HCT116 (cell line): ENCODE results near the gene FUCA2. TPM values are rescaled to one million over a fixed set of nuclear protein-coding genes. Genes with fewer than 3 reads are reported as not detected.

Source experiments
- ATAC-seq: fragments of 200-7000 bp; cut with Tn5 transposase; 2 replicates; pipeline ENCODE4 v1.9.1; 2020; ENCODE audit warnings: mild to moderate bottlenecking, moderate library complexity
- BruUV-seq: library from RNA; stranded (reverse); fragments of 400-500 nt; replicated peaks from 2 replicates; lab custom pipeline; 2021; lab: Mats Ljungman, UMichigan
- CTCF ChIA-PET: fragments of 300-600 bp; sonication (Branson Sonifier 250); formaldehyde crosslinking; loops from one replicate; lab custom pipeline; 2021; ENCODE audit warnings: antibody characterized with exemption; lab: Charles Lee
- POLR2A ChIA-PET: fragments of 300-600, 350-600 bp; sonication (Branson Sonifier 250); formaldehyde crosslinking; loops from one replicate; lab custom pipeline; 2021; ENCODE audit warnings: antibody characterized with exemption; lab: Charles Lee
- RAD21 ChIA-PET, 2 experiments: fragments of 300-600 bp; sonication (Branson Sonifier 250); formaldehyde crosslinking; loops; one replicate each; lab custom pipeline; 2023; ENCODE audit warnings: low total read pairs in 2 of 2; ENCODE audit not compliant: uncharacterized antibody in 2 of 2, unreplicated experiment in 2 of 2, low non-redundant PET in 1 of 2; lab: Charles Lee
- DNase-seq: peaks from one replicate; pipeline ENCODE4 v3.0.0-alpha.2; 2010; ENCODE audit warnings: low read depth, low spot score
- H2AFZ ChIP-seq: fragments of 200-600 bp; shearing (Covaris generic), sonication (generic); 2 replicates; pipeline ENCODE4 v1.6.1; 2017; ENCODE audit warnings: low read depth, mixed run types, mixed read lengths, antibody characterized with exemption, low read length; ENCODE audit not compliant: poor library complexity, severe bottlenecking
- H3K27ac ChIP-seq: 2 replicates; pipeline ENCODE4 v1.5.1; 2012; ENCODE audit warnings: low read depth, low read length
- H3K27me3 ChIP-seq: fragments of 200-600 bp; sonication (generic); 2 replicates; pipeline ENCODE4 v1.6.1; 2016; ENCODE audit warnings: mixed run types, low read length, mixed read lengths; ENCODE audit not compliant: insufficient read depth
- H3K36me3 ChIP-seq, 2 experiments: fragments of 200-500 bp in 1 of 2; fragments of 200-600 bp in 1 of 2; sonication (Bioruptor generic) in 1 of 2; sonication (generic) in 1 of 2; 2 replicates each; pipeline versions ENCODE4 v1.5.1 to v1.6.1; 2014 to 2016; ENCODE audit warnings: low read length in 2 of 2, inconsistent platforms in 1 of 2, mixed read lengths in 1 of 2, mixed run types in 1 of 2; ENCODE audit not compliant: insufficient read depth in 2 of 2, control insufficient read depth in 1 of 2
- H3K4me1 ChIP-seq, 2 experiments: fragments of 200-600 bp in 1 of 2; sonication (generic) in 1 of 2; 2 replicates each; pipeline versions ENCODE4 v1.5.1 to v1.6.1; 2012 to 2017; ENCODE audit warnings: low read length in 2 of 2, inconsistent platforms in 1 of 2, mild to moderate bottlenecking in 1 of 2, mixed read lengths in 1 of 2, mixed run types in 1 of 2, moderate library complexity in 1 of 2; ENCODE audit not compliant: insufficient read depth in 2 of 2, control insufficient read depth in 1 of 2
- H3K4me2 ChIP-seq: fragments of 200-600 bp; sonication (generic); 2 replicates; pipeline ENCODE4 v1.6.1; 2017; ENCODE audit warnings: mixed run types, low read length, mixed read lengths
- H3K4me3 ChIP-seq, 2 experiments: fragments of 200-600 bp in 1 of 2; sonication (generic) in 1 of 2; replicated peaks in 1 of 2; 2 replicates each; pipeline ENCODE4 v1.5.1; 2011 to 2016; ENCODE audit warnings: low read length in 2 of 2, control low read depth in 1 of 2, low read depth in 1 of 2, mild to moderate bottlenecking in 1 of 2, mixed read lengths in 1 of 2, mixed run types in 1 of 2
- H3K79me2 ChIP-seq: fragments of 200-600 bp; sonication (generic); 2 replicates; pipeline ENCODE4 v1.6.1; 2017; ENCODE audit warnings: mild to moderate bottlenecking, mixed run types, low read length, moderate library complexity, mixed read lengths; ENCODE audit not compliant: insufficient read depth
- H3K9ac ChIP-seq: fragments of 200-600 bp; sonication (generic); 2 replicates; pipeline ENCODE4 v1.6.1; 2016; ENCODE audit warnings: low read length, mixed read lengths
- H3K9me2 ChIP-seq: fragments of 200-600 bp; sonication (generic), shearing (Covaris generic); 2 replicates; pipeline ENCODE4 v1.6.1; 2017; ENCODE audit warnings: mixed run types, mild to moderate bottlenecking, moderate library complexity; ENCODE audit not compliant: insufficient read depth
- H3K9me3 ChIP-seq, 2 experiments: fragments of 200-500 bp in 1 of 2; fragments of 200-600 bp in 1 of 2; sonication (Bioruptor generic) in 1 of 2; sonication (generic) in 1 of 2; 2 replicates each; pipeline ENCODE4 v1.6.1; 2014 to 2017; ENCODE audit warnings: low read length in 2 of 2, mixed read lengths in 2 of 2, inconsistent platforms in 1 of 2, low read depth in 1 of 2, mild to moderate bottlenecking in 1 of 2, mixed run types in 1 of 2, moderate library complexity in 1 of 2; ENCODE audit not compliant: control insufficient read depth in 1 of 2, insufficient read depth in 1 of 2
- H4K20me1 ChIP-seq: fragments of 200-600 bp; sonication (generic), shearing (Covaris generic); 2 replicates; pipeline ENCODE4 v1.6.1; 2017; ENCODE audit warnings: mixed run types, mild to moderate bottlenecking, moderate library complexity; ENCODE audit not compliant: insufficient read depth
- ATF3 ChIP-seq: IDR thresholded peaks from 2 replicates; pipeline ENCODE4 v1.6.1; 2012
- EZH2 ChIP-seq: fragments of 200-600 bp; sonication (generic); IDR thresholded peaks from 2 replicates; pipeline ENCODE4 v1.6.1; 2017; ENCODE audit warnings: antibody characterized with exemption, mixed run types
- FOSL1 ChIP-seq: IDR thresholded peaks from 2 replicates; pipeline ENCODE4 v1.6.1; 2012; ENCODE audit warnings: low read depth
- JUND ChIP-seq: IDR thresholded peaks from 2 replicates; pipeline ENCODE4 v1.6.1; 2012
- POLR2AphosphoS5 ChIP-seq: IDR thresholded peaks from 2 replicates; pipeline ENCODE4 v1.6.1; 2011; ENCODE audit warnings: mild to moderate bottlenecking, low read depth, low read length, moderate library complexity
- RAD21 ChIP-seq: IDR thresholded peaks from 2 replicates; pipeline ENCODE4 v1.6.1; 2012; ENCODE audit warnings: low read depth, mild to moderate bottlenecking
- SIN3A ChIP-seq: IDR thresholded peaks from 2 replicates; pipeline ENCODE4 v1.6.1; 2012; ENCODE audit warnings: low read depth
- SRF ChIP-seq: IDR thresholded peaks from 2 replicates; pipeline ENCODE4 v1.6.1; 2012; ENCODE audit warnings: low read depth
- TCF7L2 ChIP-seq: IDR thresholded peaks from 2 replicates; pipeline ENCODE4 v1.7.0; 2011; ENCODE audit warnings: borderline replicate concordance, inconsistent platforms; ENCODE audit not compliant: insufficient read depth, insufficient read length; ENCODE audit errors: extremely low read depth
- ZFX ChIP-seq: fragments of 450-650 bp; IDR thresholded peaks from 2 replicates; pipeline ENCODE4 v1.6.1; 2017
- intact Hi-C: fragments of 100-400 bp; cut with micrococcal nuclease; formaldehyde crosslinking; loops from 2 replicates; pipeline ENCODE4 v1.10.0; 2022
- total RNA-seq: library from RNA; stranded (reverse); gene quantifications from one replicate; pipeline ENCODE4 v1.2.1, GENCODE V29; 2021; ENCODE audit not compliant: unreplicated experiment

Gene FUCA2
- total RNA-seq, 1 experiment from 2014 or later = 75.4 TPM

DNA sequence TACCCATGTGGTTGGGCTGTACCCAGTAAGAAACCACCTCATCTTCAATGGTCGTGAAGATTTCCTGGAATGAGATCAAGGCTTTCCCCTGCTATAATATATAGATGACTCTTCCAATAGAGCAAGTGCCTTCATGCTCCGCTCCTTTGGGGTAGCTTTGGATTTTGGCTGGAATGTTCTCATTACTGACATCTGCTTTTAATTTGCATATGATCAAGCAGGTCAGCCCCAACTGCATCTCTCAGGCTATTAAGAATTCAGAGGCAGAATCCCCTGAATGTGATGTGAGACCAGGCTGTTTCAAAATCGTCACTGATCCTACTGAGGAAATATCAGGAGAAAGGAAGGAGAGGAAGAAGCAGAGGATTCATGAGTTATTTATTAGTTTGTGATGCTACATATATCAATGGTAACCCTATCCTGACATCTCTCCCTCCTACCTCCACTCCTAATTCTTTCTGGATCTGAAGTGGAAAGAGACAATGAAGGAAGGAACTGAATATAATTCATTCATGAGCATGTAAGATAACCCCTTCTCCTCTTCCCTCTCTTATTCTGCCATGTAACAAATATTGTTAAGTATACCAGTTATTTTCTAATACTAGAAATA lies 47.6 kb upstream of the FUCA2 start:
- Histone ChIP-seq H3K4me2 (no peak overlapping the region), H3K4me3 (no peak overlapping the region), H3K27ac (no peak overlapping the region), H3K9me3 (no peaks in the 10 kb centered on the region), H2AFZ (no peak overlapping the region), H3K27me3 (no peaks in the 10 kb centered on the region), H3K9ac (no peak overlapping the region), H3K9me2 (no peaks in the 10 kb centered on the region), H3K4me1 (peaks cover 0 to 7% of the 10 kb centered on the region in 2 experiments; a peak in 1 of 4 replicates), H4K20me1 (no peaks in the 10 kb centered on the region), H3K79me2 (no peaks in the 10 kb centered on the region), H3K36me3 (no peaks in the 10 kb centered on the region)
- intact Hi-C loops = no loop called here
- DNase-seq (no peak), ATAC-seq (no peak)
- BruUV-seq = no TSS peak
- ChIA-PET POLR2A (no interaction called here), RAD21 (no interaction called here), CTCF (no interaction called here)
- TF ChIP-seq SIN3A = no peak
- TF ChIP-seq EZH2 = no peak

GRCh38 chr6:143556529-143556928 lies 45.0 kb upstream of the FUCA2 start:
- ChIA-PET POLR2A (no interaction called here), RAD21 (no interaction called here), CTCF (no interaction called here)
- H3K27ac ChIP-seq = no peak overlapping the region
- intact Hi-C loops = no loop called here
- H3K9ac ChIP-seq = no peak overlapping the region
- H2AFZ ChIP-seq = no peak overlapping the region
- no peaks in the 10 kb centered on the region for H4K20me1 ChIP-seq
- H3K27me3 ChIP-seq = no peaks in the 10 kb centered on the region
- TF ChIP-seq ATF3 = no peak
- TF ChIP-seq RAD21 = no peak
- no peak for TF ChIP-seq ZFX
- TF ChIP-seq POLR2AphosphoS5 = no peak
- no peak for TF ChIP-seq TCF7L2
- TF ChIP-seq JUND = no peak
- TF ChIP-seq SRF = no peak
- TF ChIP-seq FOSL1 = no peak
- TF ChIP-seq EZH2 = no peak
- H3K79me2 ChIP-seq = no peaks in the 10 kb centered on the region
- no peak overlapping the region for H3K4me2 ChIP-seq
- no TSS peak for BruUV-seq
- no peak for ATAC-seq
- no peak overlapping the region for H3K4me3 ChIP-seq
- peaks cover 0 to 7% of the 10 kb centered on the region in 2 experiments; a peak in 1 of 4 replicates for H3K4me1 ChIP-seq
- H3K9me3 ChIP-seq = no peaks in the 10 kb centered on the region
- no peaks in the 10 kb centered on the region for H3K9me2 ChIP-seq
- no peak for DNase-seq
- H3K36me3 ChIP-seq = no peaks in the 10 kb centered on the region
